ENCODE results near the gene ANAPC15.

The ANAPC15 gene

GRCh38 chr11:72084965-72085364, 27.5 kb downstream of the ANAPC15 start:
- DNase-seq (ENCODE audit: low read depth): no peak

- no peak for DNase-seq (ENCODE audit: low read depth)
These were observed 28.4 kb downstream of the ANAPC15 start for GRCh38 chr11:72084076-72084475.

- no peak for DNase-seq (ENCODE audit: low read depth)
These were observed 29.1 kb downstream of the ANAPC15 start for GRCh38 chr11:72083414-72083813.

- no peak for DNase-seq (ENCODE audit: low read depth)
These were observed 30.6 kb downstream of the ANAPC15 start for GRCh38 chr11:72081821-72082453.

GRCh38 chr11:72081184-72081644, 31.3 kb downstream of the ANAPC15 start:
- no peak for DNase-seq (ENCODE audit: low read depth)

GRCh38 chr11:72080326-72081183, 31.9 kb downstream of the ANAPC15 start, which contains the start of the genes LRRC51 and NUMA1:
Gene LRRC51, plus strand, starts transcription at chr11:72080850. Its CDS starts 8,234 bp downstream, at chr11:72089084.
Gene NUMA1, minus strand, starts transcription at chr11:72080542. Its CDS starts 44,599 bp downstream, at chr11:72035943.
- peak; percentile 98 for DNase-seq (ENCODE audit: low read depth)

GRCh38 chr11:72079819-72080325, 32.6 kb downstream of the ANAPC15 start:
- DNase-seq (ENCODE audit: low read depth): no peak

GRCh38 chr11:72078477-72078876, 34.0 kb downstream of the ANAPC15 start:
- no peak for DNase-seq (ENCODE audit: low read depth)

- no peak for DNase-seq (ENCODE audit: low read depth)
These were observed 36.7 kb downstream of the ANAPC15 start for GRCh38 chr11:72075756-72076155.

GRCh38 chr11:72075109-72075508, 37.4 kb downstream of the ANAPC15 start:
- DNase-seq (ENCODE audit: low read depth): no peak

- DNase-seq (ENCODE audit: low read depth): no peak
These were observed 40.1 kb downstream of the ANAPC15 start for GRCh38 chr11:72072348-72072747.

GRCh38 chr11:72070491-72070890, 42.0 kb downstream of the ANAPC15 start:
- no peak for DNase-seq (ENCODE audit: low read depth)

GRCh38 chr11:72069787-72070251, 42.7 kb downstream of the ANAPC15 start:
- no peak for DNase-seq (ENCODE audit: low read depth)

- no peak for DNase-seq (ENCODE audit: low read depth)
These were observed 43.3 kb downstream of the ANAPC15 start for GRCh38 chr11:72069200-72069599.

GRCh38 chr11:72067676-72068075, 44.8 kb downstream of the ANAPC15 start:
- no peak for DNase-seq (ENCODE audit: low read depth)

GRCh38 chr11:72067266-72067665, 45.2 kb downstream of the ANAPC15 start:
- no peak for DNase-seq (ENCODE audit: low read depth)

GRCh38 chr11:72066855-72067254, 45.6 kb downstream of the ANAPC15 start:
- no peak for DNase-seq (ENCODE audit: low read depth)

GRCh38 chr11:72061739-72062396, 50.6 kb downstream of the ANAPC15 start:
- no peak for DNase-seq (ENCODE audit: low read depth)

Data from activated T-cell treated with anti-CD3 and anti-CD28 coated beads for 24 hours (primary cell).